GM21515 (cell line): ENCODE data around the gene KRT76.

Experiments
- ATAC-seq: cut with Tn5 transposase; IDR thresholded peaks from one replicate; pipeline ENCODE4 v1.9.1; 2021; ENCODE audit not compliant: unreplicated experiment

The KRT76 gene

GRCh38 chr12:52735816-52736632, 41.1 kb downstream of the KRT76 start:
- ATAC-seq = no peak

GRCh38 chr12:52735106-52735505, 42.0 kb downstream of the KRT76 start:
- ATAC-seq = no peak

- no peak for ATAC-seq
Observed at GRCh38 chr12:52730793-52731192, 46.4 kb downstream of the KRT76 start.

GRCh38 chr12:52730383-52730782, 46.8 kb downstream of the KRT76 start:
- ATAC-seq = no peak

- no peak for ATAC-seq
Observed at GRCh38 chr12:52729147-52729546, 48.0 kb downstream of the KRT76 start.

- ATAC-seq = no peak
Observed at GRCh38 chr12:52728374-52728773, 48.8 kb downstream of the KRT76 start.

GRCh38 chr12:52727037-52727436, 50.1 kb downstream of the KRT76 start:
- ATAC-seq = no peak

GRCh38 chr12:52726451-52726850, 50.7 kb downstream of the KRT76 start:
- ATAC-seq = no peak

- no peak for ATAC-seq
Observed at GRCh38 chr12:52724384-52724783, 52.8 kb downstream of the KRT76 start.

- no peak for ATAC-seq
Observed at GRCh38 chr12:52722680-52723079, 54.5 kb downstream of the KRT76 start.

GRCh38 chr12:52721838-52722470, 55.2 kb downstream of the KRT76 start:
- ATAC-seq = no peak

GRCh38 chr12:52720365-52720886, 56.7 kb downstream of the KRT76 start:
- ATAC-seq = no peak
